ENCODE data around the gene GLRX. TPM values are rescaled to one million over a fixed set of nuclear protein-coding genes. Genes with fewer than 3 reads are reported as not detected.

Gene GLRX
- total and polyA plus RNA-seq, 9 donors, result 4.1 to 35.7 (median 11.7) TPM

DNA sequence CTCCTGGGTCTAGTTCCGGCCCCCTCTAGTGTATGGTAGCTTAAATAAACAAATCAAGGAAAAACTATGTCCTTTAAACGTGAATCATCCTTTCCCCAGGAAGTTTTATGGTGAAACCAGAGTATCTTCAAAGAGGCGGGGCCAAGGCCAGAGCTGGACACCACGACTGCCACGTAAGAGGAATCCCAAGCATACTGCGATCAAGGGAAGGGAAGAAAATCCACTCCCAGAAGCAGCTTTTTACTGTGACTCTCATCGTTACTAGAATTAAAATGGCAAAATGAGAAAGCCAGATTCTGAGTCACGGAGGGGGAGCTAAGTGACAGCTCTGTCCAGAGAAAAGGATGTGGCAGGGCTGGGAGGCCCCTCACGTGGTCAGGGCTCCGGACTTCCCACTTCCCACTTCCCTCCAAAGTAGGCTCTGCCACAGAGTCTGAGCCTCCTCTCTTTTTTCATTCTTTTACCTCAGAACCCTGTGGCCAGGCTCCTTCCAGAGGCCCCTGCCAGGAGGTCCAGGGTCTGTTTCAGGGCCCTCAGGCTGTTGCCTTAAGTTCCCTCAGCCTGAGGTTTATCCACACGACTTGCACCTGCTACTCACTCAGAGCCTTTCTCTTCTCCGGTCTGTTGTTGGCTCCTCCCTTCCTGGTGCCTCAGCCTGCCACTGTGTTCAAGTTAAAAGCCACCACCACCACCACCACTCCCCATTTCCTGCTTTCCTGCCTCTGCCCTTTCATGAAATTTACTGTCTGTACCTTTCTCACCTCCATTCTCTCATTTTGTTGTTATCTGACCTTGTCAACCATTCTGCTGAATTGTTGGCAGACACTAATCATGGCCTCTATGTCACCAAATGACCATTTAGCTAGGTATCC, 1.4 kb upstream of the GLRX start:
- 12 to 18% (median 13%) methylated on average over 12 of the region's 12 CpGs for WGBS, 3 donors
- H3K9me3 ChIP-seq, result no peaks in the 10 kb centered on the region
- H3K27ac ChIP-seq, result peak overlapping the region; percentile 76 to 83
- intact Hi-C loops (cut with DNase I), result no loop called here
- peak; percentile 54 to 86 (median 70) for DNase-seq
- no peaks in the 10 kb centered on the region for H3K36me3 ChIP-seq
- peaks cover 11% of the 10 kb centered on the region for H3K4me1 ChIP-seq (ENCODE audit: insufficient read depth)
- H3K27me3 ChIP-seq, result no peaks in the 10 kb centered on the region
- H3K4me3 ChIP-seq, result peak overlapping the region; percentile 13
- TF ChIP-seq CTCF (IDR thresholded peaks at IDR 0.05), result no peak
- peak; percentile 35 for TF ChIP-seq POLR2A (IDR thresholded peaks at IDR 0.05)

- DNase-seq, result no peak
- Histone ChIP-seq H3K27me3 (no peaks in the 10 kb centered on the region), H3K9me3 (no peaks in the 10 kb centered on the region), H3K4me1 (ENCODE audit: insufficient read depth) (peaks cover 11% of the 10 kb centered on the region), H3K27ac (peak overlapping the region; percentile 76 to 83), H3K36me3 (no peaks in the 10 kb centered on the region), H3K4me3 (peak overlapping the region; percentile 51)
- intact Hi-C loops (cut with DNase I), result no loop called here
- TF ChIP-seq CTCF (IDR thresholded peaks at IDR 0.05), result no peak
- TF ChIP-seq POLR2A (IDR thresholded peaks at IDR 0.05), result no peak
- no peak for TF ChIP-seq EP300 (IDR thresholded peaks at IDR 0.05)
- WGBS, 3 donors, result 19 to 28% (median 24%) methylated on average over 7 of the region's 7 CpGs
Observed at GRCh38 chr5:95823218-95823737, 752 bp upstream of the GLRX start.

GRCh38 chr5:95822043-95822541, 434 bp downstream of the GLRX start:
- Histone ChIP-seq H3K27ac (peak overlapping the region; percentile 77 to 83), H3K4me3 (peak overlapping the region; percentile 51), H3K4me1 (ENCODE audit: insufficient read depth) (peaks cover 11% of the 10 kb centered on the region), H3K27me3 (no peaks in the 10 kb centered on the region), H3K36me3 (no peaks in the 10 kb centered on the region), H3K9me3 (no peaks in the 10 kb centered on the region)
- intact Hi-C loops (cut with DNase I), result no loop called here
- DNase-seq, result peak; percentile 51 to 68 (median 57)
- WGBS, 3 donors, result 0 to 1% (median 0%) methylated on average over 19 of the region's 19 CpGs
- TF ChIP-seq CTCF (IDR thresholded peaks at IDR 0.05) (no peak), POLR2A (IDR thresholded peaks at IDR 0.05) (no peak), EP300 (IDR thresholded peaks at IDR 0.05) (no peak)

DNA sequence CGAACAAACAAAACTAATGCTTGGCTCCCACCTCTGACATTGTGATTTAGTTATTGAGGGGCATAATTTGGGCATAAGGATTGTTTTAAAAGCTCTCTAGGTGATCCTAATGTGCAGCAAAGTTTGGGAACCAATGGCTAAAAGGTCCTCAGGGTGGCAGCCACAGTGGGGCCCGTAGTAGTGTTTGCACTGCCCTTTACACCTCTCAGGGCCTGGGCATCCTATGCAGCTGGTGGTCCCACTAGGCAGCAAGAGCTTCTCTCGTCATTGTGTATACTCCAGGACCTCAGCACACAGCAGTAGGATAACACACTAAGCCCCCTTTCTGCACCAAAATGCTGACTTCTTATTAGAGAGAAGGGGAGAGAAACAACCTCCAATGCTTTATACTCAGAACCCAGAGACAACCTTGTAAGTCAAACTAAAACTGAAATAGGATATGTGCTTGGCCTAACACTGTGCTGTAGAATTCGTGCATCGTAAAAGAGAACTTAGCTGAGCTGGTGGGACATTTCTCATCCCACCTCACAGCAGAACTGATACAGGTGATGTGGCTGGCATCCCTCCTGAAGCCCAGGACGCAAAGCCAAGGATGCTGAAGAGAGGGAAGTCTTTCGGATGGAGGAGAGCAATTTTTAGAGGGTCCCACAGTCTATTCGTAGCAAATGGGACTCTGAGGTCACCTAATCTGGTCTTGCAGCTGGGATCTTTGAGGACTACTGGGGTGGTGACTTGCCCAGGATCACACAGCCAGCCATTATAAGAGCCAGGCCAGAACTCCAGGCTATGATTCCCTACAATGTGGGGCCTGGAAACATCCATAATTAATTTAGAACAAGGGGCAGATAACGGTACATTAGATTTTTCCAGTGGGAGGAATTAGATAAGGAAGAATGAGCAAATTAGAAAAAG, 1.2 kb downstream of the GLRX start:
- H3K4me1 ChIP-seq (ENCODE audit: insufficient read depth), result peaks cover 11% of the 10 kb centered on the region

More for the DNA sequence above, 1.2 kb downstream of the GLRX start:
- Histone ChIP-seq H3K4me3 (peak overlapping the region; percentile 51), H3K27me3 (no peaks in the 10 kb centered on the region), H3K9me3 (no peaks in the 10 kb centered on the region), H3K27ac (peak overlapping the region; percentile 77 to 83), H3K36me3 (no peaks in the 10 kb centered on the region)
- TF ChIP-seq CTCF (IDR thresholded peaks at IDR 0.05) (no peak), POLR2A (IDR thresholded peaks at IDR 0.05) (no peak), EP300 (IDR thresholded peaks at IDR 0.05) (no peak)
- DNase-seq, result no peak
- intact Hi-C loops (cut with DNase I), result no loop called here
- WGBS, 3 donors, result 43 to 50% (median 49%) methylated on average over 9 of the region's 9 CpGs
